SU-DHL-6 (cell line): ENCODE measurements around the gene HGFAC.

Experiments used
- EZH2phosphoT487 ChIP-seq: fragments of 200-600 bp; sonication (generic), shearing (Covaris generic); conservative IDR thresholded peaks from 2 replicates; pipeline ENCODE4 v1.6.1; 2018; ENCODE audit warnings: mild to moderate bottlenecking, antibody characterized with exemption, low read length, moderate library complexity, mixed read lengths
- TF ChIP-seq, protein P1 (sequence below): fragments of 200-600 bp; sonication (generic); IDR thresholded peaks from one replicate; pipeline ENCODE4 v1.5.1; 2017; ENCODE audit warnings: antibody characterized with exemption, mild to moderate bottlenecking, low read length, moderate library complexity; ENCODE audit not compliant: insufficient read depth, poor library complexity, severe bottlenecking

DNA sequence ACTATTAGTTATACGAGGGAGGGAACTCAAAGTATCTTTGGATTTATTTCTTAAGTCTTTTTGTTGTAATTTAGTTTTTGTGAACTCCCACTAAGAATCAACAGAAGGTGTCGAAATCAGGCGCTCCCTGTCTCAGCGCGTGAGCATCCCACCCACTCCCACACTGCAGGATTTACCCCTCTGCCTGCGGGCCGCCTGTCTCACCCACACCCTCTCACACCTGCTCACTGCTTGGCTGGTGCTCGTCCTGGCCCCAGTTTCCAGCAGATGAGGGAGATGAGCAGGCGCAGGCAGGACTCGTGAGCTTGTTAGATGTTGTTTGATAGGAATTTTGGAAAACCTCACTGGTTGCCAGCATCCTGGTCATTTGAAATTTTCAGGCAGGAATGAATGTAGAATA lies 20.8 kb upstream of the HGFAC start:
- TF ChIP-seq, protein P1, sequence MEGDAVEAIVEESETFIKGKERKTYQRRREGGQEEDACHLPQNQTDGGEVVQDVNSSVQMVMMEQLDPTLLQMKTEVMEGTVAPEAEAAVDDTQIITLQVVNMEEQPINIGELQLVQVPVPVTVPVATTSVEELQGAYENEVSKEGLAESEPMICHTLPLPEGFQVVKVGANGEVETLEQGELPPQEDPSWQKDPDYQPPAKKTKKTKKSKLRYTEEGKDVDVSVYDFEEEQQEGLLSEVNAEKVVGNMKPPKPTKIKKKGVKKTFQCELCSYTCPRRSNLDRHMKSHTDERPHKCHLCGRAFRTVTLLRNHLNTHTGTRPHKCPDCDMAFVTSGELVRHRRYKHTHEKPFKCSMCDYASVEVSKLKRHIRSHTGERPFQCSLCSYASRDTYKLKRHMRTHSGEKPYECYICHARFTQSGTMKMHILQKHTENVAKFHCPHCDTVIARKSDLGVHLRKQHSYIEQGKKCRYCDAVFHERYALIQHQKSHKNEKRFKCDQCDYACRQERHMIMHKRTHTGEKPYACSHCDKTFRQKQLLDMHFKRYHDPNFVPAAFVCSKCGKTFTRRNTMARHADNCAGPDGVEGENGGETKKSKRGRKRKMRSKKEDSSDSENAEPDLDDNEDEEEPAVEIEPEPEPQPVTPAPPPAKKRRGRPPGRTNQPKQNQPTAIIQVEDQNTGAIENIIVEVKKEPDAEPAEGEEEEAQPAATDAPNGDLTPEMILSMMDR = no peak
- no peak for TF ChIP-seq EZH2phosphoT487
